CD4-positive, alpha-beta T cell treated with Interleukin-21 for 1 hour (primary cell): ENCODE data around the gene FCN3.
"Not testable (repeated sequence)": the region's sequence is repeated elsewhere in the genome, so short reads cannot be mapped to it uniquely, and the experiment has no call there.

Experiments
- DNase-seq: peaks from one replicate; pipeline ENCODE4 v3.0.0-alpha.2; 2020

FCN3 gene

DNA sequence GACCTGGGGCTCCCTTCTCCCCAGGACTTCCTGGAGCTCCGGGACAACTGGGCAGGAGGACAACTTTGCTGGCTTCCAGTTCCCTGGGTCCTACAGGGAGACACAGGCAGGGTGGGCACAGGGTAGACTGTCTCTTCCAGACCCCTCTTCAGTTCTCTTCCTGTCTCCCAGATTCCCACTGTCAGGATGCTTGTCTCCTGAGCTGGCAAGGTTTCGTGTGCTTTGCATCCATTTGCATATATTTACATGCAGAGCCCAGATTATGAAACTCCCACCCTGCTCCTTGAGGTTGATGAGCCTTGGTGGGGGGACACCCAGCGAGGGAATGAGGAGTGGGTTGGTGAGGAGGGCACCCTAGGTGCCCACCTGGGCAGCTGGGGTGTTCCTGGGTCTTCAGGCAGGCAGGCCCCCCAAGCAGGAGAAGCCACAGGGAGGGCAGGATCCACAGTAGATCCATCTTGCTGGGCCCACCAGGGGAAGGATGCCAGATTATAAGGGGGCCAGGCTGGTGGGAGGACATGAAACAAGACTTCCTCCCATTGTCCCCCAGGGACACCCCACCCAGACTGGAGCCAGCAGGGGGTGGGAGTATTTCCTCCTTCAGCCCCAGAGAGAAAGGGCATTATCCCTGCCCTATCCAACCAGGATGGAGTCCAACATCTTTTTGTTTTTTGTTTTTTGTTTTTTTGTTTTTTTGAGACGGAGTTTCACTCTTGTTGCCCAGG is at the start of gene FCN3:
Gene FCN3, minus strand, starts transcription at position 463 of the 725 bp plus-strand sequence. Its CDS starts 6 bp downstream, at position 457.
- DNase-seq = no peak

DNA sequence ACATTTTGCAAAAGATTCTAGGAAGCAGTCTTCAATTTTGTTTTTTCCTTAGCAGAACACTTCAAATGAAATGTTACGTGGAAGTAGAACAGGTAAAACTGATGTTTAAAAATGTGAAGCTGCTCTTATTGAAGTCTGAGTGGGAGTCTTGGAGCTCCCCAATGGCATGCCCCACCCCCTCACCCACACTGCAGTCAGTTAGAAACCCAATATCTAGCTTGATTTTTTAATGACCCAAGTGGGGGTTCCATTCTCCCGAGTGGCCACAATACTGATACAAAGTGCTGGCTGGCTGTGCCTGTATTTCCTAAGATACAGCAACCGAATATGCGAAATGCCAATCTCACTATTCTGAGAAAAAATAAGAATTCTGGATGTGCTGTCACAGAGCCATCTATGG is 49.1 kb upstream of the FCN3 start:
- DNase-seq = no peak

DNA sequence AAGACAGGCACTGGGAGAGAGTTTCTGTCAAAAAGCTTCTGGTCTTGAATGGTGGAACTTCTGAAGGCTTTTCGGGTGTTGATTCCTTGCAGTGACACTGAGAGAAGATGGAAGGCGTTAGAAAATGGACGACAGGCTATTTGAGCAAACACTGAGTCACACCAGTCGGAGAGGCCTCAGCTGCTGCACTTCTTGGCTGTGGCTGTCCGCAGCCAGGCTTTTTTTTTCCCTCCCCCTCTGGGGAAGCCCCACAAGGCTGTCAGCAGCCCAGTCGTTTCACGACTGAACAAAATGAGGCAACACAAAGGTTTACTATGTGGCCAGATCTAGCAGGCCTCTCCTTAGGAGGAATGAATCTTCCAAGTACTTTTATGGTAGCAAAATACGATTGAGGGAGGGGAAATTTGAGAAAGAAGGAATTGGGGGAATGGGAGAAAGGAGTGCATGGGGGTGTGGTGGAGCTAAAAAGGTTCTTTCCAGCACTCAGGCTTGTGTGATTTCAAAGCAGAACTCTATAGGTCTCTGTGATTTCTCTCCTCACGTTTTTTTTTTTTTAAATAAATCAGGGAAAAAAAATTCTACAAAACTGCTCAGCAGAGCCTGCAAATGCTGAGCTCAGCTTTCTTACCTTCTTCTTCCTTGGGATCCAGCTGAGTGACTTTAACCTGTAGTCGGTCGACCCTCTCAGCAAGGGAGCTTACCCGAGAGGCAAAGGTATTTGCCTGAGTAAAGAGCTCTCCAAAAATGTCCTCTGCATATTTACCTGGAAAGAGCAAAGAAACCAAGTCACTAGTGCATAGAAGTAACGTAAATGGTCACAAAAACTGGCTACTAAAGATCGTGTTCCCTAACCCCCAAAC is 43.9 kb upstream of the FCN3 start:
- peak; percentile 47 for DNase-seq

DNA sequence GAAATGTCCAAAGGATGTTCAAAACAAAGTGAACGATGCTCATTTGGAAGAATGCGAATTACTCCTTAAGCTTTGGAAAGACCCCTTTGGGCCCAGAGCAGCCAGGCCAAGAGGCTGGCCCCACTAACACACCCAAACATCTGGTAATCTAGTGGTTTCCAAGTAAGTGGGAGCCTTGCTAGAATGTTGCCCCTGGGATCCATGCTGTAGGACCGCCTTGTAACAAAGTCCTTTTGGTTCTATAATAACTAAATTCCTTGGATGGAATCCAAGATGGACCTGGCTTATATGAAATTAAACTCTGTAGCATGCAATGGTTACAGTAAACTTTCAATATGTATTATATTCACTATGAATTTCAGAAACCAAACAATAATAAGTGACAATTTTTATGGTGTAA is 43.1 kb upstream of the FCN3 start:
- no peak for DNase-seq

DNA sequence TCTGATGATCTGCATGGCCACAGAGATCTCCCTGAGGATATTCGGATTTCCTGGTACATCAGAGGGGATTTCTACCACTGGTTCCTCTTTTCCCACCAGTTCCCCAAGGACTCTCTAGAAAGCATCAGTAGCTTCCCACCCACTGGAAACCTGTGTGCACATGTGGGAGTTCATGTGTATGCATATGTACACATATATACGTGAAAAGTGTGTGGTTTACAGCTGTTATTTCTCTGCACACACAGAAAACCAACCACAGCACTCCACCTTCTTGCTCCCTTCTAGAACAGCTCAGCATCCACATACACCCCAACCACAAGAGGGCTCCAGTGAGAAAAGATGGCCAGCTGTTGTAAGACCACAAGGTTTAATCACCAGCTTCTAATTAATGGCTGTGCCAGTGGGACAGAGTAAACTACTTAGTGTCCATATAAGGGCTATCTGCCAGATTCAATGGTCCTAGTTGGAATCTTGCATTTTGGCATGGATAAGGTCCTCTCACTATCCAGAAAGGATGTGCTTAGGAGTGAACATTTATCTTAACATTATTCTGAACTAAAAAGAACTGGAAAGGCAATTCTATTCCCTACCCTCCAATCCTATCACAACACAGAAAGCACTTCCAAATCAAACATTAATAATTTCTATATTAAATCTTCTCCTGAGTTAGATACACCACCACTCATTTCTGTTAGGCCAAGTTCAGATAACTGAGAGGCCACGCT is 41.9 kb upstream of the FCN3 start:
- peak; percentile 77 for DNase-seq

DNA sequence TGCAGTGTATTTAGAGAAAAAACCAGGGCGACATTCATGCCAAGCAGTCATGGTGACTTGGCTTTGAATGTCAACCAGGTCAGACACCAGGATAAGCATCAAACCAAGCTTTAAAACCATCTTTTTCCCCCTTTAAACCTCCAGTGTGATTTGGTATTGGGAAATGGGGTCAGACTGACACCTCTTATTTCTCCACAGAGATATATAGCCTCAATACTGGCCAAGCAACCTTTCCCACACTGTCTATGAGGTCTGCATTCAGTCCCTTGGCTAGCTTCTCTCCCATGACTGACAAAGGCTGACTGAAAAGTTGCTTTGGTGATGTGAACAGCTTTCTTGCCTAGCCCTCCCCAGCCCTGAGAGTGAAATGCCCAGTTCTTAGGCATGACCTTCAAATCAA is 39.5 kb upstream of the FCN3 start:
- no peak for DNase-seq

DNA sequence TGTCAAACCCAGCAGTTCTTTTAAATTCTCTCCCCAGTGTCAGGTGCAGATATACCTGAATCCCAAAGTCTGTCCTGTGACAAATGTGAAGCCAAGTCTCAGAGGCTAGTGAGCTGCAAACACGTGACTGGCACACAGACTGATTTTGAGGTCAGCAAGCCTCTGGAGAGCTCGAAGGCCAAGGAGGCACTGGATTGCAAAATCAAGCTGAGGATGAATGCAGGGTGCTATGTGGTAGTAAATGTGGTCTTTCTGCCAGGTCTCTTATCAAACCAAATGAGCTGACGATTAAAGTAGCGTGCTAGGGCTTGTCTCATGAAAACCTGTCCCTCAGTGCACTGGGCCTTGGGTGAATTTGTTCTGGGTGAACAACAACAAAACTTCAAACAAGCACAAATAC is 38.4 kb upstream of the FCN3 start:
- no peak for DNase-seq

DNA sequence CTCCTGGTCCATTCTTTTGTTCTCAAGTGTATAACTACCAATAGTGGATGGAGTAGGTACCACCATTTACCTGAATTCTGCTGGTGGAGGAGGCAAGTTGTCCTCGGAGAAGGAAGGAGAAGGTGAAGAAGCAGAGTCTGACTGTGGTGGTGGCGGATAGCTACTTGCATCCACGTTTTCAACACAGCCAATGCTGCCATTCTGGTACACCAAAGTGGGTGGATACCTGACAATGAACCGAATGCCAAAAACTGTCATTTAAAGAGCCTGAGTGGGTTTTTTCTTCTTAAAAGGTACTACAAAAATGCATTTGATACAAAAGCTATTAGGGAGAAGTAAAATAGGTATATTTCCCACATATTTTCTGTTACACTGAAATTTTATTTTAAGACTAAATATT is 37.9 kb upstream of the FCN3 start:
- DNase-seq = no peak

DNA sequence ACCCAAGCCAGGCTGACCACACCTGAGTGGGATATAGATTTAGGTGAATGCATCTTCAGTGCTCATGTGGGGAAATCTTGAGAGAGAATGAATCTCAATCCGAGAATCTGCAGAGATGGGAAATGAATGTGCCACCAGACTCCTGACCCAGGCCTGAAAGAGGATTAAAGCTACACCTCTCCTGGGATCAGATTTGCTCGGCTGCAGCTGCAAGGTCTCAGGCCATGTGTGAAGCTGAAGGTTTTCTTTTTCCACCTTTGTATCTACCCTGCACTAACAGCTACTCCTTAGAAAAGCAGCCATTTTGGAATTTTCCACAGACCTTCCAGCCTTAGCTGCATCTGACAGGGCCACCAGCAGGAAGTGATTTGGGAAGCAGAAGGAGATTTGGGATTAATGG is 36.1 kb upstream of the FCN3 start:
- no peak for DNase-seq

DNA sequence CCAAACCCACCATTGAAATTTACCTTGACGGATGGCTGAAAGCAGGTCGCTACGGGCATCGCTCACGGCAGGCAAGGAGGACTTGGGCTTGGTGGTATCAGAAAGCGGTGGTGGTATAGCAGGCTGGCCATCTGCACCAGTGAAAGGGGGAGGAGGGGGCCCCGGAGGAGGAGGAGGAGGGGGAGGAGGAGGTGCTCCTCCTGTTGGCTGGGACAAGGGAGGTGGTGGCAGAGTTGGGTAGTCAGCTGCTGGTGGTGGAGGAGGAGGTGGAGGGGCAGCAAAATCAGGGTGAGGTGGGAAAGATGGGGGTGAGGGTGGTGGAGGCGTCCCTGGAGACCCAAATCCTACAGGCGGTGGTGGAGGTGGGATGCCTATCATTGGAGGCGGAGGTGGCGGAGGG is 35.0 kb upstream of the FCN3 start:
- DNase-seq = no peak

DNA sequence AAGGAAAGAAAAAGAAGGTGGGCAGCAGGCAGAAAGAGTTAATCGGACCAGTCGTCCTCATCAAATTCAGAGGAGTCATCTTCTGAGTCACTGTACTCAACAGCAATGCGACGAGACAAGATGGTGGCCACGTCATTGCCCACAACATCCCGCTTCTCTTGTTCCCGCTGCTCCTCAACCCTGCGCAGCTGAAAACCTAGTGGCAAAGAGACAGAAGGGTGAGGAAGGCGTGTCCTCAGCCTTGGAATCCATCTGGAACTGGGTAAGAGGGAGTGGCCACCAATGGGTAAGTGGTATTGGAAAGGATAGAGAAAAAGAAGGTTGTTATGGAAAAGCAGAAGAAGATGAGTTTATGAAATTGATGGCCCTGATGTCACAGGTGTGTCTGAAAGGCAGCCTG is 33.5 kb upstream of the FCN3 start:
- DNase-seq = no peak

DNA sequence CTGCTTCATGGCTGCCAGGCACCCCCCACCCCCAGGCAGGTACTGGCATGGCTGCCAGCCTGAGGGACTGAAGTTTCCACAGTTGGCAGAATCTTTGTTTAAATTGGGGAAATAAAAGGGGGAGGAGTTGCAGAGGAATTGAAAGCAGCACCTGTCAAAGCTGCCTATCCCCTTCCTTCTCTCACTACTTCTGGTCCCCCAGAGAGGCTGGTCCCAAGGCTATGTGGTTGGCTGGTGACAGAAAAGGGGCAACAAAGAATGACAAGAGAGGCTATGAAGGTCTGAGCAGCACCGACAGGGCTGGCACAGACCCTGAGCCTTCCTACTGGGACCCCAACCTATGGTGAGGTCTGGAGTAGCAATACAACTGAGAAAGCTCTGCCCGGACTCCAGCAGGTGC is 32.2 kb upstream of the FCN3 start:
- not testable (repeated sequence) for DNase-seq

DNA sequence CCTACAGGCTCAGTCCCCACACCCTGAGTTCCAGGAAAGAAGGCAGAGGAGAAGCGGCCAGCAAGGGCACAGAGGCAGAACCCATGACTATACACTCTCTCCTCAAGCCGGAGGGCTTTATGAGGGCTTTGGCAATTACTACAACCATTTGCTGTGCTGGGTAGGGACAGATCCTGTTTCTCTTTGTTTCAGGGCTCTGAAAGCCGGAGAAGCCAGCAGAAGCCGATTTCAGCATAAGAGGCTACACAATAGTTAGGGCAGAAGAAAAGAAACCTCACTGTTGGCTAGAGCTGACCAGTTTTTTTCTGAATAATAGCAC is 31.7 kb upstream of the FCN3 start:
- DNase-seq = no peak

DNA sequence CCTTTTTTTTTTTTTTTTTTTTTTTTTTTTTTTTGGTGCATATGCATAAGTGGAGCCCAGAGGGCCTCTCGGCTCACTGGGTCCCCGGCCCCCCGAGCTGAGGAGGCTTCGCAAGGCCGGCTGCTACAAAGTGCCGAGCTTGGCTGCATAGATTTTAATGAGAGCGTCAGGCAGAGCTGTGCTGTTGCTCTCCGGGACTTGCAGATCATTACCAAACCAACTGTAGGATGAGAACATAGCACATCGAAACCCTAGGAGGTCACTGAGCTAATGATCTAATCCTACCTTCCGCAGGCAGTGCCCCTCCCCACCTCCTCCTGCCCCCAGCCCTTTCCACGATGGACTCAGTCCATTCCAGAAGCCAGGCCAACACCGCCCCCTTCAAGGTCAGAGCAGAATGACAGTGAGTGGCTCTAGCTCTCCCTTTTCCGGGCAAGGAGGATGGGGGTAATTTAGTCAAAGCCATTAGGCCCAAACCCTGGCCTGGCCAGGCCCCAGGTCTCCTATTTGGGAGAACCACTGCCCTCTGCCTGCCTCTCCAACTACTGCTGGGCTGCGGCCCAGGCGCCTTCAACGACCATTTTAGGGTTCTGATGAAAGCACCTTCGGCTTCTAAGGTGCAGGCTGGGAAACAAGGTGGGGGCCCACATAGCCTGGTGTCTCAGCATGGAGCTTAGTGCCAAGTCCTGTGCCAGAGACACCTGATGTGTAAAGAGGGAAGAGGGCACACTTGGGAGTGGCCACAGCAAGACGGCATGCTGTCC is 31.2 kb upstream of the FCN3 start:
- DNase-seq = not testable (repeated sequence)

DNA sequence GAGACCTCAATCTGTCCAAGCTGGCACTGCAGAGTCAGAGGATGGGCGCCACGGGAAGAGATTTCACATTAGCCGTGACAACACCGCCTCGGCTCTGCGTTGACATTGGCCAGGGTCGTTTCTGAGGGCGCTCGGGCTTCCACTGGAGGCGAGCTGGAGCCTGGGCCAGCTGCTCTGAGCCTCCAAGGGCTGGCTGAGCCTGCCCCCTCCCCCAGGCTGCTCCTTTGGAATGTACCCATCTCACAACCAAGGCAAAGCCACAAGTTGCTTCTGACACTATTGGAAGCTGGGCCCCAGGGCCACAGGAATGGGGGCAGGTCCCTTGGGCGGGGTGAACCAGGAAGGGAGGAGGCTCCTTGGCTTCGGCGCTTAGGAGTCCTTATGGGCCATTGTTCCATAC is 30.4 kb upstream of the FCN3 start:
- DNase-seq = no peak

DNA sequence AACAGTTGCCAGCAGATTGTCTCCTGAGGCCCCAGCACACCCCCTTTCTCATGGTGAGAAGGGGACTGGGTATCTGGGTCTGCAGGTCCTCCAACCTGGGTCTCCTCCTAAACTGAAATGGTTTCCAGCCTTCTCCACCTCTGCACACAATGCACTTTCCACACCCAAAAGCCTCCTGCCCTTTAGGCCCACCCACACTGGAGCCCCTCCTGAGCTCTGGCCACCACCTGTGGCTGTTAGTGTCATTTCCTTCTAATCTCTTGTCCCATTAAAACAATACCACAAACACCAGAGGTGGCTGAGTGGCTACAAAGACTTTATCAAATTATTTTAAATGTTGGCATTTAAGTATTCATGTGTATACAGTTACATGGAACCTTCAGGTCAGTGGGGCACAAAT is 29.3 kb upstream of the FCN3 start:
- DNase-seq = no peak

DNA sequence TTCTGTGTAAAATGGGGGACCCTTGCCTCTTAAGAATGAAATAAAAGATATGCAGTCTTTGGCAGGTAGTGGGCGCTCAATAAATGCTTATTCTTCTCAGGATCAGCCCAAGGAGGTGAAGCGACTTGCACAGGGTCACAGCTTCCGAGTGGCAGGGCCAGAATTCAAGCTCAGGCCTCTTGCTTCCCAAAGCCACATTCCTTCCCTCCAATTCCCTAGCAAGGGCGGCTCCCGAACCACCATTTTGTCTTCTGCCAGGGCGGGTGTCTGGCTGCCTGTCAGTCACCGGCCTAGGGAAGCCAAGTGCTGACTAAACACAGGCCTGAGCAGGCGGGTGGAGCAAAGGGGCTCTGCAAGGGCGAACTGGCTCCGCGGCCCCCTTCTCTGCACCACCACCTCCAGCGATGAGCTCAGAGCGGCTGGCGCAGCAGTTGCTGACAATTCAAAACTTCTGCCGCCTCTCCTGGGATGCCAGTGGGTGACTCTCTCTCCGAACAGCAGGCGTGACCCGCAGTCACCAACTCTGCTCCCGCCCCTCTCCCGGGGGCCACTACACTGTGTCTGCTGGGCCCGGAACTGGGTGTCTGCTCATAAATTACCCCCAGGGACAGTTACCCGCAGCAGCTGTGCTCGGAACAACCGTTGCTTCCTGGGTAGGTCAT is 28.6 kb upstream of the FCN3 start:
- peak; percentile 22 for DNase-seq

DNA sequence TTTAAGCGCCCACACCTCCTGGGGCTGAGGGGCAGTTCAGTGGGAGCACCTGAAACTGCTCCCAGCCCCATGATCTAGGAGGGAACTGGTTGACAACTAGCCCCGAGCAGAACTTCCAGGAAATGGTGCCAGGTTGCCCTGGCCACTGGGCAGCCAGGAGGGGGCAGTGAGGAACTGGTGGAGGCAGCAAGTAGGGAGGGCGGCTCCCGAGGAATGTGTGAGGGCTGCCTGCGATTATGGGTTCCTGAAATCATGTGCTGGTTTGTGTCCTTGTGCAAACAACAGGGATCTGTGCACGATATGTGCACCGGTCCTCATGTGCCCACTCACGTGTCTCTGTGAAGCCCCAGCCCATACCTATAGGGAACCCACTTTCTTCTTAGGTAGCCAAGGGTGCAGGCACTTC is 27.7 kb upstream of the FCN3 start:
- DNase-seq = peak; percentile 16

DNA sequence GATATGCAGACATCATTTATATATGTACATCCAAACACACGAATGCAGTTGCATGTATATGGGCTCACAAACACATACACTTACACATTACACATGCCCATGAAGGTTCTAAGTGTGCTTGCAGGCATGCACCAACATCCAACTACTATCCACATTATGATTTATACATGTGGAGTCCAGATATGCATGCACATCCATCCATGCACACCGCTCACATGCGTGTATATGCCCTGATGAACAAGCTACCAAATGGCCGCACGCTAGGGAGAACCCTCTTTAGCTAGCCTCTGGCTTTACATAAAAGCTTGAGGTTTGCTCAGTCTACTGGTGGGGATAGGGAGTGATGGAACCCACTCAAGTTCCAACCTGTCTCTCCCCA is 26.3 kb upstream of the FCN3 start:
- DNase-seq = no peak

DNA sequence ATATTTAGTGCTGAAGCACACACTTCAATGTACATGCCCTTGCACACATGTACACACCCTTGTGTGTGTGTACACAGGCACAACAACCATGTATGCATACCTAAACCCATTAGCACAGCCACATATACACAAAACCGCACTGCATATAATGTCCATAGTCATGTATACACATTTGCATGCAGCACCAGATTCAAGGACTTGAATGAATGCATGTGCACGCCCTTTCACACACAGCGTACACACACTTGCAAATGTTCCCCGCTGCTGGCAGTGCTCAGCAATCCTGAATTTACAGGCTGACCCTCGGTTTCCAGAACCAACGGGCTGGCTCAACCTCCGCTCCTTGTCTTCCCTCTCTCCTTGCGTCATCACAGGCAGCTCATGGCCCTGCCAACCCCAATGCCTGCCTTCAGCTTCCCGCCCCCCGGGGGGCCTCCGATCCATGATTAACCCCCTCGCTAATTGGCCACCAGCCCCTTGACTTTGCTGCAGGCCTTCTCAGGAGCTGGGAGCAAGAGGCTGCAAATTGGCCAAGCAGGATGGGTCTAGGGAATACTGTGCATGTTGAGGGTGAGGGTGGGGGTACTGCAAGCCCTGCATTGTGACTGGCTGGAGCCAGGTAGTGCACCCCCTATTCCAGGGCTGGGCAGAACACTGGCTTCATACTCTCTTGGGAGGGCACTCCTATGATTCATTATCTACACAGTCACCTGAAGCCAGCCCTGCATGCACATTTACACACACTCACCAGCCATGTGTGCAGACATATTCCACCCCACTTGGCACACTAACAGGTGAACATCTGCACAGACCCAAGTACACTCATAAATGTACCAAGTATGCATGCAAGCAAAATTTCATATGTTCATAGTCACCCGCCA is 25.7 kb upstream of the FCN3 start:
- no peak for DNase-seq

DNA sequence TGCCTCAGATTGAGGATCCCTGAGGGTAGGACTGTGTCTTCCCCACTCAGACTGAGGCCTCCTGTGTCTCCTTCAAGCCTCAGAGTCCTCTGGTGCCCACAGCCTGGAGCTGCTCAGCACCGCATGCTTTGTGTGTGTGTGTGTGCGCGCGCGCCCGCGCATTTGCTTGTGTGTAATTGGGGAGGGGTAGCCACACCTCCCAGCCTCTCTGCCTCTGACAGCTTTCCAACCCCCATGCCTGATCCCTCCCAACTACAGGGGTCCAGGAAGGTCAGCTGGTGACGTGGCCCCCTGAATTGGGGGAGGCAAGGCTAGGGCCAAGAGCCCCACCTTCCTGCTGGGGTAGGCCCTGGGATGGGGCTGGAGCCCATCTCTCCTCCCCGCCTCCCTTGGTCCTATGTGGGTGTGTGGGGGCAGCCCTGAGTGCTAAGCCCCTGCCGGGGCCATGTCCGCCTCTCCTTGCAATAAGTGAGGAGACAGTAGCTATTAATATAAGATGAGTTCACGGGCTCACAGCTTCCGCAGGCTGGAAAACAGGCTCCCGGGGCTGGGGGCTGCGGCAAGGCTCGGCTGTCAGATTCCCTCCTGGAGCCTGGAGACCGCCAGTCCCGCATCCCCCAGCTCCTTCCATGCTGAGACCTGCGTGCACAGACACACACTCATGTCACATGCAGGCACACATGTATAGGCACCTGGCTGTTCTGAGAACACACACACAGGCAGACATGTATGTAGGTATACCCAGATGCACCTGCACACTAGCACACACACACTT is 24.8 kb upstream of the FCN3 start:
- DNase-seq = no peak
